Chondrocyte (in vitro differentiated cells): Measurements from ENCODE around the gene PTPRG. TPM values are rescaled to one million over a fixed set of nuclear protein-coding genes. Genes with fewer than 3 reads are reported as not detected.

ENCODE experiments used
- DNase-seq: peaks from one replicate; pipeline ENCODE4 v3.0.0; 2021; ENCODE audit warnings: mixed read lengths, low spot score
- H3K27ac Mint-ChIP-seq: one replicate; pipeline ENCODE4 v1.8.0; 2021; ENCODE audit warnings: mild to moderate bottlenecking, moderate library complexity, mixed read lengths; ENCODE audit not compliant: unreplicated experiment
- H3K27me3 Mint-ChIP-seq: 2 replicates; pipeline ENCODE4 v1.8.0; 2021; ENCODE audit warnings: low read depth, mixed read lengths
- H3K36me3 Mint-ChIP-seq: 2 replicates; pipeline ENCODE4 v1.8.0; 2021; ENCODE audit warnings: low read depth, mixed read lengths
- H3K4me1 Mint-ChIP-seq: 2 replicates; pipeline ENCODE4 v1.8.0; 2021; ENCODE audit warnings: low read depth, mild to moderate bottlenecking, mixed read lengths
- H3K4me3 Mint-ChIP-seq: one replicate; pipeline ENCODE4 v1.8.0; 2021; ENCODE audit warnings: mild to moderate bottlenecking, moderate library complexity, mixed read lengths; ENCODE audit not compliant: unreplicated experiment
- H3K9me3 Mint-ChIP-seq: 2 replicates; pipeline ENCODE4 v1.8.0; 2021; ENCODE audit warnings: low read depth, mixed read lengths
- total RNA-seq: library from RNA; stranded (reverse); gene quantifications from 3 replicates; pipeline ENCODE4 v1.2.1, GENCODE V29; 2021
- TF ChIP-seq, protein P1 (sequence below): fragments of 200-600 bp; sonication (generic); IDR thresholded peaks from 2 replicates; pipeline ENCODE4 v1.5.0; 2021; ENCODE audit warnings: antibody characterized with exemption, mild to moderate bottlenecking, moderate library complexity

The PTPRG gene
- total RNA-seq, 1 donor from 2014 or later, result 45.5 TPM

DNA sequence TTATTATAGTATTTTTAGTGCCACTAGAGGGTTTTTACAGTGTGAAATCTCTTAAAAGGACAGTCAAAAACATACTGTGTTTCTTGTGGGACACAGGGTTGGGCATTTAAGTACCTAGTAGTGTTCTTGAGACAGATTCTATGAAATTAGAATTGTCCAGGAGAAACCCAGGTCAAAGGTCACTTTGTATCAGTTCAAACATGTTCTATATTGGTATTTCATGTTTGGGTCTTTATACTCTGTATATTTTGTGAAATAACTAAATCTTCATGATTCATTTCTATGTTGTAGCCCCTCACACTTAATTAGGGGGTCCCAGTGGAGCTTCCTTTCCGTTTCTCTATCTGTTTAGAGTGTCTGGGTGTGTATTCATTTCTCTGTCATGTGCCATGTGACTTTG lies 171.6 kb downstream of the PTPRG start:
- no peak overlapping the region for H3K27ac Mint-ChIP-seq
- peaks cover 6% of the 10 kb centered on the region for H3K4me1 Mint-ChIP-seq
- no peaks in the 10 kb centered on the region for H3K27me3 Mint-ChIP-seq
- TF ChIP-seq, protein P1, sequence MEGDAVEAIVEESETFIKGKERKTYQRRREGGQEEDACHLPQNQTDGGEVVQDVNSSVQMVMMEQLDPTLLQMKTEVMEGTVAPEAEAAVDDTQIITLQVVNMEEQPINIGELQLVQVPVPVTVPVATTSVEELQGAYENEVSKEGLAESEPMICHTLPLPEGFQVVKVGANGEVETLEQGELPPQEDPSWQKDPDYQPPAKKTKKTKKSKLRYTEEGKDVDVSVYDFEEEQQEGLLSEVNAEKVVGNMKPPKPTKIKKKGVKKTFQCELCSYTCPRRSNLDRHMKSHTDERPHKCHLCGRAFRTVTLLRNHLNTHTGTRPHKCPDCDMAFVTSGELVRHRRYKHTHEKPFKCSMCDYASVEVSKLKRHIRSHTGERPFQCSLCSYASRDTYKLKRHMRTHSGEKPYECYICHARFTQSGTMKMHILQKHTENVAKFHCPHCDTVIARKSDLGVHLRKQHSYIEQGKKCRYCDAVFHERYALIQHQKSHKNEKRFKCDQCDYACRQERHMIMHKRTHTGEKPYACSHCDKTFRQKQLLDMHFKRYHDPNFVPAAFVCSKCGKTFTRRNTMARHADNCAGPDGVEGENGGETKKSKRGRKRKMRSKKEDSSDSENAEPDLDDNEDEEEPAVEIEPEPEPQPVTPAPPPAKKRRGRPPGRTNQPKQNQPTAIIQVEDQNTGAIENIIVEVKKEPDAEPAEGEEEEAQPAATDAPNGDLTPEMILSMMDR, result no peak
- no peak overlapping the region for H3K4me3 Mint-ChIP-seq
- no peaks in the 10 kb centered on the region for H3K9me3 Mint-ChIP-seq
- peaks cover 2% of the 10 kb centered on the region for H3K36me3 Mint-ChIP-seq
- no peak for DNase-seq

DNA sequence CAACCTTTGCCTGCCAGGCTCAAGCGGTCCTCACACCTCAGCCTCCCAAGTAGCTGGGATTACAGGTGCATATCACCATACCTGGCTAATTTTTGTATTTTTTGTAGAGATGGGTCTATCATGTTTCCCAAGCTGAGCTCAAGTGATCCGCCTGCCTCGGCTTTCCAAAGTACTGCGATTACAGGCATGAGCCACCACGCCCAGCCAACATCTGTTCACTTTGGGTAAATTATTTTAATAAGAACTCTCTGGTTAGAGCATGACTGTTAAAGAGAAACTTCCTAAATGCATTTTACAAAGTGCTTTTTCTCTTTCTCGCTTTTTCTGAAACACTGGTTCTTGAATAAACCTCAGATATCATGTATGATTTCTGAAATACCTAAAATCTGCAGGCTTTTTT lies 172.5 kb downstream of the PTPRG start:
- no peak overlapping the region for H3K4me3 Mint-ChIP-seq
- no peak for DNase-seq
- peaks cover 2% of the 10 kb centered on the region for H3K36me3 Mint-ChIP-seq
- H3K27me3 Mint-ChIP-seq, result no peaks in the 10 kb centered on the region
- H3K4me1 Mint-ChIP-seq, result peaks cover 6% of the 10 kb centered on the region
- H3K27ac Mint-ChIP-seq, result peak overlapping the region; percentile 66
- no peaks in the 10 kb centered on the region for H3K9me3 Mint-ChIP-seq
- TF ChIP-seq, protein P1, result no peak

DNA sequence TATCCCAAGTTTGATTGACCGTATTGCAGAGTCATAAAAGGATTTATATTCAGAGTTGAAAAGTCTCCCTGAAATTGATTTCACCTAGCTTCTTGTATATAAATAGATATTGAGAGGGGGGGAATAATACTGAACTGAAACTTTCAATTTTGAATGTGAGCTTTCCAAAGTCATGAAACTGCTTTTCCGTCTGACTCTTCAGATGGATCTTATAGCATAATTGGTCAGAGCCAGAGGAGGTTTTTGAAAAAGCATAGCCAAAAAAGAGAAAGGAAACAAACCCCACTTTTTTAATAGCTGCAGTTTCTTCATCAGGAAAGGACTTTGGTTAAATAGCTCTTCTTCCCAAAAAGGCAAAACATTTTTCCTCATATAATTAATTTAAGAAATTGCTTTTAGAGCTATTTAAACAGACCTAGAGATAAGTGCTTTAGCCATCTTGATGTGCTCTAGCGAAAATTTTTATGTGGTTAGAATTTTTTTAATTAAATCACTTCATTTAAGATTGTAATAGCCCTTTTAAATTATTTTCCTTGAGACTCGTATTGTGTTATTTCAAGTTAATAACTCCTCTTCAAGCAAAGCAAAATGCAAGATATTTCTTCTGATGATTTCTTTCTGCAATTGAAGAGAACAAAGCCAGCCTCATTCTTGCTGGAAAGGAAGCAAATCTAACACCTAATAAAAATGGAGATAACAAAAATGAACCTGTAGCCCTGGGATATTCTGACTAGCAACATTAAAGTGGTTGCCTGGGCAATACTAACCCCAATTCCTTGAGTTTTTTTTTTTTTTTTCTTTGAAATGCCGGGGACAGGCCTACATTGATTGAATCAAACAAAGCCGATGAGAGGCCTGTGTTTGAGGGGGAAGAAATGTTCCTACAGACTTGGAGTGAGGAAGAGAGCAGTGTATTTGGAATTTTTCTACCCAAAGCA lies 173.6 kb downstream of the PTPRG start:
- peaks cover 6% of the 10 kb centered on the region for H3K4me1 Mint-ChIP-seq
- no peak overlapping the region for H3K4me3 Mint-ChIP-seq
- H3K27me3 Mint-ChIP-seq, result no peaks in the 10 kb centered on the region
- DNase-seq, result no peak
- H3K9me3 Mint-ChIP-seq, result no peaks in the 10 kb centered on the region
- peaks cover 2% of the 10 kb centered on the region for H3K36me3 Mint-ChIP-seq
- H3K27ac Mint-ChIP-seq, result no peak overlapping the region
- TF ChIP-seq, protein P1, result no peak

DNA sequence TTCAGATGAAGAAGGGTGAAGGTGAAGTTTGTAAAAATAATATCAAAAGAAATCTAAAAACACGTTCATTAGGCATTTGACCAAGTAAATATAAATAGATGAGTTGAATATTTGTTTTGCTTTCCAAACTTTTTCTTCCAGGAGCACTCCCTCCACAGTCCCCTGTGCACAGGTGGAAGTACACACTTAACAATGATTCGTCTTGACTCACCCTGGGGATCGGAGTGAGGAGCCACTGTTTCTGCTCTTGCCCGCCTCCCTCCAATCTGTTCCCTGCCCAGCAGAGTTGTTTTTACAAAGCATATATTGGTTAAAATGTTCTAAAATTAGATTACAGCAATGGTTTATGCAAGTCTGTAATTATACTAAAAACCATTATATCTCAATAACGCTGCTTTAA lies 175.1 kb downstream of the PTPRG start:
- Mint-ChIP-seq H3K36me3 (peaks cover 2% of the 10 kb centered on the region), H3K27ac (no peak overlapping the region), H3K4me1 (peaks cover 6% of the 10 kb centered on the region), H3K9me3 (no peaks in the 10 kb centered on the region), H3K27me3 (no peaks in the 10 kb centered on the region), H3K4me3 (no peak overlapping the region)
- TF ChIP-seq, protein P1, result no peak
- no peak for DNase-seq

DNA sequence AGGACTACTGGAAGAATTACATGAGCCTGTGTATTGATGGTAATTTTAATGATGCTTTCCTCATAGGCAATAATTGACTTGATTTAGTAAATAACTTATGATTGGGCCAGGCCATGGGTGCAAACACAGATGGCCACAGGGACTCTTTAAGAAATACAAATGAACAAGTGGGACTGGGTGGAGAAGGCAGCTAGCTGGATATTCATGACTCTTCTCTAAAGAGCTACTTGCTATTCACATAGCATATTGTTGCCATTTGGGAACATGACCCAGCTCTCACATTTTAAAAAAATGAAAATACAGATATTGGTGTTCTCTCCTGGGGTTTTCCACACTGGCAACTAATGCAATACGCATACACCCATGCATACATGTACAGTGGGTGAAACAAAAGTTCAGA lies 178.3 kb downstream of the PTPRG start:
- DNase-seq, result no peak
- no peak overlapping the region for H3K27ac Mint-ChIP-seq
- no peaks in the 10 kb centered on the region for H3K9me3 Mint-ChIP-seq
- peaks cover 2% of the 10 kb centered on the region for H3K4me1 Mint-ChIP-seq
- H3K36me3 Mint-ChIP-seq, result peaks cover 2% of the 10 kb centered on the region
- TF ChIP-seq, protein P1, result no peak
- H3K27me3 Mint-ChIP-seq, result no peaks in the 10 kb centered on the region
- no peak overlapping the region for H3K4me3 Mint-ChIP-seq
